Activated CD4-positive, alpha-beta memory T cell treated with anti-CD3 and anti-CD28 coated beads, Interleukin-2, amount 10 ng/mL, durations not matched to agents 7 days and 5 days (primary cell): ENCODE results near the gene HLA-F. TPM values are rescaled to one million over a fixed set of nuclear protein-coding genes. Genes with fewer than 3 reads are reported as not detected.

Experiments
- total RNA-seq, 2 experiments: library from RNA; stranded (reverse); gene quantifications; one replicate each; pipeline ENCODE4 v1.2.3, GENCODE V29; 2021

Gene HLA-F
- total RNA-seq, 2 experiments from 2014 or later = 318 to 346 TPM

Other genes with a start within 250 kb of the HLA-F start
- not detected for gene MAS1L, start 235.5 kb upstream of the HLA-F start, total RNA-seq
- gene UBD, start 163.7 kb upstream of the HLA-F start, total RNA-seq = under 1 TPM; 0.38 to 0.40 TPM
- gene OR2H2, start 138.3 kb upstream of the HLA-F start, total RNA-seq = not detected
- gene GABBR1, start 90.3 kb upstream of the HLA-F start, total RNA-seq = 10 to 100 TPM; 32.8 to 35.0 TPM
- gene MOG, start 66.3 kb upstream of the HLA-F start, total RNA-seq = not detected
- not detected for gene ZFP57, start 42.3 kb upstream of the HLA-F start, total RNA-seq
- gene HLA-G, start 104.4 kb downstream of the HLA-F start, total RNA-seq = under 1 TPM in 1 of 2 experiments, not detected in 1; 0.15 TPM
- gene HLA-A, start 219.1 kb downstream of the HLA-F start, total RNA-seq = 1,000 to 10,000 TPM; 2,531 to 2,553 TPM